Measurements from ENCODE around the gene TNNC1. TPM values are rescaled to one million over a fixed set of nuclear protein-coding genes. Genes with fewer than 3 reads are reported as not detected.
A peak's percentile ranks its signal among the peaks of the same experiment; 100 is the strongest.

TNNC1 gene
- total RNA-seq, 2 donors from 2014 or later = not detected

DNA sequence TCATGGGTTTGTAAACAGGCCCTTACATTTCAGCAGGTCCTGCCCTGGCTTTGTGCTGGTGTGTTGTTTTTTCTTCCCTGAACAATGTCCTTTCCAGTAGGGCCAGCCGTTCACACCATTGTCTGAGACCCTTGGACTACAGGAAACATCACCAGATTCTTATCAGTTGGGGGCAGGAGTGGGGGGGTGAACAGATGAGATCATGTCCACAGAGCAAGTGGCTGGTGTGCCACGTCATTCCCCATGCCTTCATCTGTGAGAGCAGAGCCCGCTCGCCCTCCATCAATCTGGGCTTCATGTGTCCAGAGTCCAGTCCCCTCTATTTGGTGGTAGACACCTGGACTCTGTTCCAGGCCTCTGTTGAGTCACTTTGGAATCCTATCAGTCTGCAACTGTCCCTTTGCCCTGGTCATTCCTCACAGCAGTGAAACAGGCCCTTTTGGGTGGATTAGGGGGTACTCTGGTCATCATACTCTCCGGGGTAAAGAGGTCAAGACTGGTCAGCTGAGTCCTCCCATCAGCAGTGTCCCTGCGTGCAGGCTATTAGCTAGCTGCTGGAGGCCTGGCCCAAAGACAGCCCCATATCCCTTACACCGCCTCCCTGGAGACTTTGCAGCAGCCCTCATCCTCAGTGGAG lies 23.9 kb downstream of the TNNC1 start:
- H3K4me1 Mint-ChIP-seq (ENCODE audit: low read depth in 2 of 2) = no peaks in the 10 kb centered on the region
- no peaks in the 10 kb centered on the region for H3K9me3 Mint-ChIP-seq
- H3K36me3 Mint-ChIP-seq = no peaks in the 10 kb centered on the region
- peak; percentile 29 for DNase-seq (ENCODE audit: low spot score)
- peaks cover 0 to 3% of the 10 kb centered on the region in 2 donors for H3K27me3 Mint-ChIP-seq
- no peak overlapping the region for H3K27ac Mint-ChIP-seq
- H3K4me3 Mint-ChIP-seq = no peak overlapping the region
- ATAC-seq = no peak

DNA sequence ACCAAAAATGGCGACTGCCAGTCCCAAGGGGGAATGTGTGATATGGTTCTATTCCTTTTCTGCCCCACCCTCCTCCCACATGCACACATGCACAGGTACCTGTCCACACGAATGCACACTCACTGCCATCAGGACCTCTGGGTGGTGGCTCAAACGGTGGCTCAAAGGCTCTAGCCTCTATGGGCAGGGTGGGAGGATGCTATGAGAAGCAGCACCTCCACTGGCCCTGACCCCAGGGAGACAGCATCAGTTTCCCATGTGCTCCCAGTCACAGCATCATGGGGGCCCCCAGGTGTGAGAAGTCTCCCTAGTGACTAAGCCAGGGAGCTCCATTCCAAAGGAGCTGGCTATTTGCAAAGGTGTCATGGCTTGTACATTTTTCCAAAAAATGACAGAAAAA lies 24.8 kb downstream of the TNNC1 start:
- DNase-seq (ENCODE audit: low spot score) = peak; percentile 38
- Mint-ChIP-seq H3K27ac (no peak overlapping the region), H3K4me3 (no peak overlapping the region), H3K9me3 (no peaks in the 10 kb centered on the region), H3K36me3 (no peaks in the 10 kb centered on the region), H3K4me1 (ENCODE audit: low read depth in 2 of 2) (no peaks in the 10 kb centered on the region), H3K27me3 (peaks cover 0 to 3% of the 10 kb centered on the region in 2 donors)
- no peak for ATAC-seq

DNA sequence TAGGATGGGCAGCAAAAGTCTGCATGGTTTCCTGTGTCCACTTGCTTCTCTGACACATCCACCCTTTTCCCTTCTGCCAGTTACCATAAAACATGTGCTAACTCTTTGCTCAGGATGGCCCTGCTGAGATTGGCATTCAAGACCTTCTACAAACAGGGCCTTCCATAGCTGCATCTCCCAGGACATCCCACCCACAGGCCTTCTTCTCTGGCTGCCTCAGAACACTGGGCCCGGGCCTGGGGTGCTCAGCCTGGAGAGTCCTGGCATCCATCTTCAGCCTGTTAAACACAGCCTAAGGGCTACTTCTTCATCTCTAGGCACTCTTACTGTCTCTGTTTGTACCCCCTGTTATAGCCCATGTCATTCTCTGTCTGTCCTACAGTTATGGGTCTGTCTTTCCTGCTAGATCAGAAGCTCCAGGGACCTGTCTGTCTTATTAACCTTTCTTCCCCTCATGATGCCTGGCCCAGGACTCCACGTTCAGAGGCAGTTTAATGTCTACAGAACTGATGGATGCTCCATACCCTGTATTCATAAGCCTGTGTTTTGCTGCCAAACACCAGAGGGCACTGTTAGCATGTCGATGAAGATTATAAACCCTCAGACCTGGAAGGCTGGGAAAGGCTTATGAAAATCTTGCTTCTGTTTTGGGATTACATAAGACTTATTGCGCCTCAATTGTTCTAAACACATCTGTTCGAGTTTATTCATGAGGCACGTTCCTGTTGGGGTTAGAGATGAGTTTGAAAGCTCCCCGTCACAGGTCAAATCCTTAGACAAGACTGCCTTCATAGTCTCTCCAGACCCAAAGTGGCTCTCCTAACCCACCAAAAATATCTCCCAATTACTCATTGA lies 25.5 kb downstream of the TNNC1 start:
- Mint-ChIP-seq H3K36me3 (no peaks in the 10 kb centered on the region), H3K27me3 (peaks cover 0 to 3% of the 10 kb centered on the region in 2 donors), H3K4me3 (no peak overlapping the region), H3K4me1 (ENCODE audit: low read depth in 2 of 2) (no peaks in the 10 kb centered on the region), H3K9me3 (no peaks in the 10 kb centered on the region), H3K27ac (no peak overlapping the region)
- DNase-seq (ENCODE audit: low spot score) = peak; percentile 55
- peak; percentile 62 to 68 for ATAC-seq

DNA sequence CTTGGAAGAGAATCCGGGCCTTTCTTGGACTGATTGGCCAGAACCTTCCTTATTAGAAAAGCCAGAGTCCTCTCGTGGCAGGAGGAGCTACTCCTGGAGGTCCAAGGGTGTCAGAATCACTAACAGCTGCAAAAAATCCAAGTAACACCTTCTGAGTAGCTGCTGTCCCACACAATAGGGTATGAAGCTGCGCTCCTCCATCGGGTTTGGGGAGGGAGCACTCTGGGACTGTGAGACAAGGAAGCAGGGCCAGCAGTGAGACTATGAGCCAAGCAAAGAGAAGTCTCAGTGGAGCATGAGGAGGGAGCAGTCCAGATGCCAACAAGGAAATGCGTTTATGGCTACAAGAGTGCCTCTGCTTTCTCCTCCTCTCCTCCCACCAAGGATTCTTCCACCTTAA lies 30.7 kb downstream of the TNNC1 start:
- H3K4me3 Mint-ChIP-seq = no peak overlapping the region
- ATAC-seq (no peak), DNase-seq (ENCODE audit: low spot score) (peak; percentile 10)
- H3K4me1 Mint-ChIP-seq (ENCODE audit: low read depth in 2 of 2) = no peaks in the 10 kb centered on the region
- H3K27ac Mint-ChIP-seq = no peak overlapping the region
- peaks cover 0 to 3% of the 10 kb centered on the region in 2 donors for H3K27me3 Mint-ChIP-seq
- no peaks in the 10 kb centered on the region for H3K9me3 Mint-ChIP-seq
- no peaks in the 10 kb centered on the region for H3K36me3 Mint-ChIP-seq

- Mint-ChIP-seq H3K4me1 (ENCODE audit: low read depth in 2 of 2) (no peaks in the 10 kb centered on the region), H3K27me3 (no peaks in the 10 kb centered on the region), H3K9me3 (no peaks in the 10 kb centered on the region), H3K36me3 (no peaks in the 10 kb centered on the region), H3K27ac (no peak overlapping the region), H3K4me3 (no peak overlapping the region)
- DNase-seq (ENCODE audit: low spot score) (peak; percentile 46), ATAC-seq (no peak)
Observed at GRCh38 chr3:52422669-52423068, 31.2 kb downstream of the TNNC1 start.

DNA sequence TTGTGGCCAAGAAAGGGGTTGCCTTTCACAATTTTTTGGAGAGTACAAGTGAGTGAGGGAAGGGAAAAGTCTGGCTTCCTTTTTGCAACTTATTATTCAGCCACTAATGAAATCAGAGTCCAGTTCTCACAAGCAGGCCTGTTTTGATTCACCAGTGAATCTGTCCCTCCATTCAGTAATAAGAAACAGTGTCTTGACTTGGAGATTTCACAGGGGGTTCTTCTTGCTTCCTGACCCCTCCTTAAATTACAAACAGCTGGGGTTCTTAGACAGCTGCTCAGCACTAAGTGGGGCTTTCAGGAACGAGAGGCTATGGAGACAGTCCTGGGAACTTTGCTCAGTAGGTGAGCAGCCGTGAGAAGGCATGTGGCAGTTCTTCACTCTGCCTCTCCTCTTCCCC lies 33.5 kb downstream of the TNNC1 start:
- no peak overlapping the region for H3K4me3 Mint-ChIP-seq
- DNase-seq (ENCODE audit: low spot score) = no peak
- no peaks in the 10 kb centered on the region for H3K4me1 Mint-ChIP-seq (ENCODE audit: low read depth in 2 of 2)
- H3K27ac Mint-ChIP-seq = no peak overlapping the region
- H3K9me3 Mint-ChIP-seq = no peaks in the 10 kb centered on the region
- H3K27me3 Mint-ChIP-seq = no peaks in the 10 kb centered on the region
- no peak for ATAC-seq
- H3K36me3 Mint-ChIP-seq = no peaks in the 10 kb centered on the region

- H3K4me3 Mint-ChIP-seq = no peak overlapping the region
- no peaks in the 10 kb centered on the region for H3K9me3 Mint-ChIP-seq
- ATAC-seq (no peak), DNase-seq (ENCODE audit: low spot score) (no peak)
- H3K4me1 Mint-ChIP-seq (ENCODE audit: low read depth in 2 of 2) = peaks cover 13 to 21% of the 10 kb centered on the region in 2 donors
- no peaks in the 10 kb centered on the region for H3K36me3 Mint-ChIP-seq
- no peaks in the 10 kb centered on the region for H3K27me3 Mint-ChIP-seq
- H3K27ac Mint-ChIP-seq = no peak overlapping the region
Observed at GRCh38 chr3:52415800-52416199, 38.0 kb downstream of the TNNC1 start.

GRCh38 chr3:52408466-52408865 lies 45.4 kb downstream of the TNNC1 start:
- Mint-ChIP-seq H3K4me3 (peak overlapping the region; percentile 95), H3K27ac (peak overlapping the region; percentile 83 to 92), H3K4me1 (ENCODE audit: low read depth in 2 of 2) (peaks cover 32 to 40% of the 10 kb centered on the region in 2 donors), H3K36me3 (peaks cover 7% of the 10 kb centered on the region), H3K9me3 (no peaks in the 10 kb centered on the region), H3K27me3 (no peaks in the 10 kb centered on the region)
- peak; percentile 37 for DNase-seq (ENCODE audit: low spot score)
- no peak for ATAC-seq

DNA sequence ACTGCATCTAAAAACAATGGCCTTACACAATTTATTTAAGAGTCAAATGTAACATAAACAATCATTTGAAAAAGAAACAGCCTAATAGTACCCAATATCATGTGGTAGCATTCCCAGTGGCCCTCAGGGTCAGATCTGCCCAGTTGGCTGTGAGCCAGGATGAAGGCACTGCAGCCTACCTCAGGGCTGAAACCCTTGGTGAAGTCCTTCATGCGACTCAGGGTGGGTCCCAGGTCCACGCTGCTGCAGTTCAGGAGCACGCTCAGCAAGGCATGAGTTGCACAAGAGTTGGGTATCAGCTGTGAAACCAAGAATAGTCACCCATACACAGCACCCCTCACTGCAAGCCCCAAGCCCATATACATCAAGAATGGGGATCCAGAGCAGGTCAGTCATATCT lies 46.1 kb downstream of the TNNC1 start:
- peaks cover 32 to 37% of the 10 kb centered on the region in 2 donors for H3K4me1 Mint-ChIP-seq (ENCODE audit: low read depth in 2 of 2)
- peak overlapping the region; percentile 83 to 92 for H3K27ac Mint-ChIP-seq
- peak; percentile 31 for DNase-seq (ENCODE audit: low spot score)
- H3K36me3 Mint-ChIP-seq = peaks cover 7% of the 10 kb centered on the region
- peak overlapping the region; percentile 95 for H3K4me3 Mint-ChIP-seq
- ATAC-seq = no peak
- H3K27me3 Mint-ChIP-seq = no peaks in the 10 kb centered on the region
- H3K9me3 Mint-ChIP-seq = no peaks in the 10 kb centered on the region

- Mint-ChIP-seq H3K4me1 (ENCODE audit: low read depth in 2 of 2) (peaks cover 29 to 30% of the 10 kb centered on the region in 2 donors), H3K27me3 (no peaks in the 10 kb centered on the region), H3K36me3 (peaks cover 7% of the 10 kb centered on the region), H3K9me3 (no peaks in the 10 kb centered on the region), H3K4me3 (no peak overlapping the region), H3K27ac (no peak overlapping the region)
- ATAC-seq (no peak), DNase-seq (ENCODE audit: low spot score) (peak; percentile 54)
Observed at GRCh38 chr3:52406791-52407510, 46.9 kb downstream of the TNNC1 start.

GRCh38 chr3:52406231-52406661 lies 47.6 kb downstream of the TNNC1 start:
- Mint-ChIP-seq H3K27ac (no peak overlapping the region), H3K36me3 (peaks cover 7% of the 10 kb centered on the region), H3K27me3 (no peaks in the 10 kb centered on the region), H3K9me3 (no peaks in the 10 kb centered on the region), H3K4me3 (no peak overlapping the region), H3K4me1 (ENCODE audit: low read depth in 2 of 2) (peaks cover 23% of the 10 kb centered on the region in 2 donors)
- ATAC-seq = no peak
- no peak for DNase-seq (ENCODE audit: low spot score)

DNA sequence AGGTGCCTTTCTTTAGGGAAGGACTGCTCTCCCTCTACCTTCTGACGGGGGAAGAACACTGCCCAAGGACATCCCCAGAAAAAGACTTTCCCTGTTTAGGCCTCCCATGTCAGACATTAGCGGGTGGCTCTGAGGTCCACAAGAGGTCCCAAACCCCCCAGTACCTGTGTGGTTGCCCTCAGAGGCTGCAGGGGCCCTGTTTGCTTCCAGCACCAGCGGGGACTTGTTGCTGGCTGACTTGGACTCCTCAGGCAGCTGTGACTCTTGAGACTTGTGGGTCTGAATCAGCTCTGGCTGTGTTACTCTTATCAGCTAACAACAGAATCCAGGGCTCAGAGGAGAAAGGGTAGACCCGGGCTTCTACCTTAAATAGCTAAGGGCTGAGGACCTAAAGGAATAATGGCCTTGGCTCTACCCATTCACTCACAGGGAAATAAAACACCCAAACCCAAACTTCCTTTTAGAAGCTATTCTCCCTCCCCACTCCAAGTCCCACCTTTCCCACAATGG lies 48.2 kb downstream of the TNNC1 start:
- Mint-ChIP-seq H3K27ac (no peak overlapping the region), H3K9me3 (no peaks in the 10 kb centered on the region), H3K36me3 (peaks cover 7% of the 10 kb centered on the region), H3K4me3 (no peak overlapping the region), H3K27me3 (no peaks in the 10 kb centered on the region), H3K4me1 (ENCODE audit: low read depth in 2 of 2) (peaks cover 18 to 19% of the 10 kb centered on the region in 2 donors)
- DNase-seq (ENCODE audit: low spot score) (peak; percentile 32), ATAC-seq (no peak)

DNA sequence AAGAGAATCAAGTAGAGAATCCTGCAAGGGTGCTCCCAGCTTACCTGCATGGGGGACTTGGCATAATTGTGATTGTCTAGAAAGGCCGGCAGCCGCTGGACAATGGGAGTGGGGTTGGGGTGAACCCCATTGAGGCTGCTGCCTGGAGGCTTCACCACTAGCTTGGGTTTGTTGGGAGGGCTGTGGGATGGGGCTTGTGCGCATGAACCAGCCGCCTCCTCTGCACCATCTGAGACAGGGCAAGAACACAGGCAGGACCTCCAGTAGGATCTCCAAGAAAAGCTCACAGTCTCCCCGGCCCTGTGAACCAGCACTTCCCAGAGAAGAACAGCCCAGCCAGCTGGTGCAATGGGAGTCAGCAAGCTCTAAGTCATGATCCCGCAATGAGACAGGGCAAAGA lies 48.8 kb downstream of the TNNC1 start:
- Mint-ChIP-seq H3K27me3 (no peaks in the 10 kb centered on the region), H3K36me3 (peaks cover 7% of the 10 kb centered on the region), H3K27ac (no peak overlapping the region), H3K4me1 (ENCODE audit: low read depth in 2 of 2) (peaks cover 18 to 23% of the 10 kb centered on the region in 2 donors), H3K4me3 (no peak overlapping the region), H3K9me3 (no peaks in the 10 kb centered on the region)
- DNase-seq (ENCODE audit: low spot score) (peak; percentile 37), ATAC-seq (no peak)
